ENCODE results near the gene CNDP1.

Gene CNDP1

GRCh38 chr18:74610051-74610615 lies 75.8 kb downstream of the CNDP1 start:
- TF ChIP-seq EZH2 (IDR thresholded peaks at IDR 0.05; ENCODE audit: borderline replicate concordance, low read depth, low read length, severe bottlenecking) (no peak), CTCF (IDR thresholded peaks at IDR 0.05; ENCODE audit: borderline replicate concordance, extremely low read depth, low read length, poor library complexity, severe bottlenecking) (no peak)
- no peaks in the 10 kb centered on the region for H3K4me1 ChIP-seq (ENCODE audit: insufficient read depth, low read length)
- no peaks in the 10 kb centered on the region for H3K27me3 ChIP-seq (ENCODE audit: insufficient read depth, low read length, poor library complexity)
- no peaks in the 10 kb centered on the region for H3K9me3 ChIP-seq (ENCODE audit: insufficient read depth, low read length, severe bottlenecking)
- H4K20me1 ChIP-seq (ENCODE audit: insufficient read depth, low read length): peaks cover 29% of the 10 kb centered on the region; the same call in 1 of the 2 replicates
- no peak overlapping the region for H3K4me2 ChIP-seq (ENCODE audit: insufficient read depth, low read length)
- ATAC-seq (ENCODE audit: insufficient read depth, low read depth) (no peak), DNase-seq (no peak)
- H2AFZ ChIP-seq (ENCODE audit: low read depth, low read length): no peak overlapping the region
- H3K27ac ChIP-seq (ENCODE audit: low read length): no peak overlapping the region
- peaks cover 66% of the 10 kb centered on the region for H3K79me2 ChIP-seq (ENCODE audit: insufficient read depth, low read length)
- no peak overlapping the region for H3K4me3 ChIP-seq (ENCODE audit: low read depth in 1 of 2, low read length in 2 of 2)
- no peak overlapping the region for H3K9ac ChIP-seq (ENCODE audit: low read depth, low read length)
- H3K36me3 ChIP-seq (ENCODE audit: insufficient read depth, low read length): no peaks in the 10 kb centered on the region

DNA sequence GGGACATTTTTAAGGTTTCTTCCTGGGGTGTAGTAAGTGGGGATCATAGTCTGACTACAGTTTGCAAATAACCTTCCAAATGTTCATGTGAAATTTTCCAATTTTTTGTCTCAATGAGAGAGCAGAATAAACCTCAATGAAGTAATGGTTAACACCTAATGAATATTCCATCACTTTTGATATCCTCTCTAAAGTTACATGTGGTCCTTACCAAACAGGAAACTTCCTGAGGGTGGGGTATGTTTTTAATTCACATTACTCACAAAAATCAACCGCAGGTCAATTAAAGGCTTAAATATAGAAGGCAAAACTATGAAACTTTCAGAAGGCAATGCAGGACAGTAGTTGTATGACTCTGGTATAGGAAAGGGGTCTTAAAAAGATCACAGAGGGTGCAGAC lies 76.6 kb downstream of the CNDP1 start:
- Histone ChIP-seq H4K20me1 (ENCODE audit: insufficient read depth, low read length) (peaks cover 29% of the 10 kb centered on the region; the same call in 1 of the 2 replicates), H3K27me3 (ENCODE audit: insufficient read depth, low read length, poor library complexity) (no peaks in the 10 kb centered on the region), H3K27ac (ENCODE audit: low read length) (no peak overlapping the region), H3K4me3 (ENCODE audit: low read depth in 1 of 2, low read length in 2 of 2) (no peak overlapping the region), H2AFZ (ENCODE audit: low read depth, low read length) (no peak overlapping the region), H3K79me2 (ENCODE audit: insufficient read depth, low read length) (peaks cover 61% of the 10 kb centered on the region), H3K9ac (ENCODE audit: low read depth, low read length) (no peak overlapping the region), H3K9me3 (ENCODE audit: insufficient read depth, low read length, severe bottlenecking) (no peaks in the 10 kb centered on the region), H3K36me3 (ENCODE audit: insufficient read depth, low read length) (no peaks in the 10 kb centered on the region), H3K4me2 (ENCODE audit: insufficient read depth, low read length) (no peak overlapping the region), H3K4me1 (ENCODE audit: insufficient read depth, low read length) (no peaks in the 10 kb centered on the region)
- TF ChIP-seq EZH2 (IDR thresholded peaks at IDR 0.05; ENCODE audit: borderline replicate concordance, low read depth, low read length, severe bottlenecking) (no peak), CTCF (IDR thresholded peaks at IDR 0.05; ENCODE audit: borderline replicate concordance, extremely low read depth, low read length, poor library complexity, severe bottlenecking) (no peak)
- ATAC-seq (ENCODE audit: insufficient read depth, low read depth) (no peak), DNase-seq (no peak)

DNA sequence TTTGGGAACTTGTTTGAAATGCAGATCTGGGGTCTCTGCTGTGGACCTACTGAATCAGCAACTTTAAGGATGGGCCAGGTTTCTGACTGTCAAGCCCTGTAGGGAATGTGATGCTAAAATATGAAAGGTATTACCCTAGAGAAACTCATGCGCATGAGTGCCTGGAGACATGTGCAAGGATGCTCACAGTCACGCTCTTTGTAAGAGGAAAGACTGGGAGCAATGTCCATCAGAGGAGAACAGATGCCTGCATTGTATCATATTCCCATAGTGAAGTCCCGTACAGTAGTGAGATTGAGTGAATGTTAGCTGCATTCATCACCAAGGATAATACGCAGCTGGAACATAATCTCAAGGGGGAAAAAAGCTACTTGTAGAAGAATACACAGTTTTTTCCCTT lies 77.5 kb downstream of the CNDP1 start:
- Histone ChIP-seq H3K4me2 (ENCODE audit: insufficient read depth, low read length) (no peak overlapping the region), H3K27me3 (ENCODE audit: insufficient read depth, low read length, poor library complexity) (no peaks in the 10 kb centered on the region), H3K27ac (ENCODE audit: low read length) (no peak overlapping the region), H3K36me3 (ENCODE audit: insufficient read depth, low read length) (peaks cover 2% of the 10 kb centered on the region; the same call in 1 of the 2 replicates), H3K79me2 (ENCODE audit: insufficient read depth, low read length) (peaks cover 58% of the 10 kb centered on the region), H3K9ac (ENCODE audit: low read depth, low read length) (no peak overlapping the region), H3K4me1 (ENCODE audit: insufficient read depth, low read length) (no peaks in the 10 kb centered on the region), H3K4me3 (ENCODE audit: low read depth in 1 of 2, low read length in 2 of 2) (no peak overlapping the region), H3K9me3 (ENCODE audit: insufficient read depth, low read length, severe bottlenecking) (no peaks in the 10 kb centered on the region), H4K20me1 (ENCODE audit: insufficient read depth, low read length) (peaks cover 31% of the 10 kb centered on the region; the same call in 1 of the 2 replicates), H2AFZ (ENCODE audit: low read depth, low read length) (no peak overlapping the region)
- ATAC-seq (ENCODE audit: insufficient read depth, low read depth): no peak
- TF ChIP-seq CTCF (IDR thresholded peaks at IDR 0.05; ENCODE audit: borderline replicate concordance, extremely low read depth, low read length, poor library complexity, severe bottlenecking): no peak
- TF ChIP-seq EZH2 (IDR thresholded peaks at IDR 0.05; ENCODE audit: borderline replicate concordance, low read depth, low read length, severe bottlenecking): no peak
- DNase-seq: no peak
